Measurements from ENCODE around the gene HOOK2. TPM values are rescaled to one million over a fixed set of nuclear protein-coding genes. Genes with fewer than 3 reads are reported as not detected.
A peak's percentile ranks its signal among the peaks of the same experiment; 100 is the strongest.

Gene HOOK2
- total and polyA plus RNA-seq, 2 of the 8 experiments (the other 6 are each of a cell fraction or from before 2014, with no cell fraction given) = 23.8 to 63.2 TPM

- TF ChIP-seq GABPA (IDR thresholded peaks at IDR 0.05; ENCODE audit: borderline replicate concordance, insufficient read depth, low read length) (no peak), JUN (IDR thresholded peaks at IDR 0.05; ENCODE audit: low read depth, low read length) (no peak), ASH2L (IDR thresholded peaks at IDR 0.05; ENCODE audit: low read length) (peak; percentile 45), MAX (IDR thresholded peaks at IDR 0.05) (peak; percentile 58; the same call in 1 of the 2 replicates), PHF8 (conservative IDR thresholded peaks at IDR 0.05; ENCODE audit: low read depth, low read length) (no peak), CREB1 (IDR thresholded peaks at IDR 0.05) (0 out of 2 replicates have a peak, but pooled peaks have one; percentile 10), SUZ12 (IDR thresholded peaks at IDR 0.05; ENCODE audit: low read length) (peak; percentile 62; the same call in 1 of the 2 replicates), E2F6 (IDR thresholded peaks at IDR 0.05) (peak; percentile 65), KDM4A (IDR thresholded peaks at IDR 0.05; ENCODE audit: low read depth, low read length, severe bottlenecking) (peak; percentile 51), SIN3A (conservative IDR thresholded peaks at IDR 0.05 in 1 of 2, IDR thresholded peaks at IDR 0.05 in 1 of 2; ENCODE audit: low read depth in 1 of 2, low read length in 2 of 2) (peak in 1 of 2 experiments; percentile 66; a peak in 2 of 4 replicates), SP2 (IDR thresholded peaks at IDR 0.05; ENCODE audit: low read length) (no peak), POLR2AphosphoS5 (IDR thresholded peaks at IDR 0.05; ENCODE audit: low read depth, low read length) (no peak), JUND (IDR thresholded peaks at IDR 0.05; ENCODE audit: low read length) (no peak), SIX5 (IDR thresholded peaks at IDR 0.05; ENCODE audit: low read depth, low read length) (no peak)
Observed at GRCh38 chr19:12782424-12783290, 7.3 kb upstream of the HOOK2 start (continued).
